ENCODE measurements around the gene PRR20G. TPM values are rescaled to one million over a fixed set of nuclear protein-coding genes. Genes with fewer than 3 reads are reported as not detected.

PRR20G gene
- total and polyA plus RNA-seq, 2 of the 8 experiments (the other 6 are each of a cell fraction or from before 2014, with no cell fraction given): 0.24 TPM; not detected in 1

DNA sequence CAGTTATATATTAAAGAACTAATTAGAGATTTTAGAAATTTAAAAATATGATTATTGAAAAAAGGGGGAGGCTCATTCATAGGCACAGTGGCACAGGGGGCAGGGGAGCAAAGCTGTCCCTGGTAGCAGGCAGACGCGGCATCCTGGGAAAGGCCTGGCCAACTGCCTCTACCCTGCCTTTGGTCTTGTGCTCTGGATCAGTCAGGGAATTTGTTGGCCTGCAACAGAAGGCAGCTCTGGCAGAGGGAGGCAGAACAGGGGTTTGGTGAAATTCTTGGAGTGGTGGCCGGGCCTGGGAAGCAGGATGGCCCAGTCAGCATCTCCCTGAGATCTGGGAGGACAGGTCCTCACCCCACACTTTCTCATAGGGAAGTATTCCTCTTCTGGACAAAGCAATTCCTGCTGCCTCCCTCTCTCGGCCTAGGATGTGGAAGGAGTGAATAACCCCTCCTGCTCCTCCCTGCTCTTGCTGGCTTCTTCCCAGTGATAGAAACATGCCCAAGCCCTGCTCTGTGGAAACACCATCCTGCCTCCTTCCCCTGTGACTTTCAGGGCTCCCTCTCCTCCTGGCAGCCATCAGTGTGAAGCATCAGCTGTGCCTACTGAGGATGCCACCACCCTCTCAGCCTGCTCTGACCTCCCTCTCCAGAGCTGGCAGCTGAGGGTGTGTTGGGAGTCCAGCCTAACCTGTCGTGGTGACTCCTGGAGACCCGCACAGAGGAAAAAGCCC is 26.9 kb downstream of the PRR20G start (continued):
- TF ChIP-seq, protein P1, sequence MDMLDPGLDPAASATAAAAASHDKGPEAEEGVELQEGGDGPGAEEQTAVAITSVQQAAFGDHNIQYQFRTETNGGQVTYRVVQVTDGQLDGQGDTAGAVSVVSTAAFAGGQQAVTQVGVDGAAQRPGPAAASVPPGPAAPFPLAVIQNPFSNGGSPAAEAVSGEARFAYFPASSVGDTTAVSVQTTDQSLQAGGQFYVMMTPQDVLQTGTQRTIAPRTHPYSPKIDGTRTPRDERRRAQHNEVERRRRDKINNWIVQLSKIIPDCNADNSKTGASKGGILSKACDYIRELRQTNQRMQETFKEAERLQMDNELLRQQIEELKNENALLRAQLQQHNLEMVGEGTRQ (IDR thresholded peaks at IDR 0.05; ENCODE audit: low read length): no peak
- TF ChIP-seq BACH1 (IDR thresholded peaks at IDR 0.05; ENCODE audit: low read length) (no peak), SP4 (IDR thresholded peaks at IDR 0.05; ENCODE audit: low read length) (no peak), JUND (IDR thresholded peaks at IDR 0.05; ENCODE audit: low read length) (no peak)
